ENCODE measurements around the gene SYNM. TPM values are rescaled to one million over a fixed set of nuclear protein-coding genes. Genes with fewer than 3 reads are reported as not detected.
A peak's percentile ranks its signal among the peaks of the same experiment; 100 is the strongest.

The SYNM gene
- total and polyA plus RNA-seq, 2 of the 8 experiments (the other 6 are each of a cell fraction or from before 2014, with no cell fraction given), result 0.89 to 2.0 TPM

- Histone ChIP-seq H2AFZ (ENCODE audit: low read length) (no peak overlapping the region), H3K36me3 (ENCODE audit: control insufficient read depth in 2 of 4, insufficient read depth in 4 of 4, low read length in 3 of 4) (no peaks in the 10 kb centered on the region), H3K9ac (replicated peaks in 1 of 4; ENCODE audit: extremely low read depth in 1 of 4, low read depth in 3 of 4, low read length in 3 of 4) (no peak overlapping the region), H4K20me1 (replicated peaks in 1 of 2; ENCODE audit: control insufficient read depth in 1 of 2, insufficient read depth in 2 of 2, low read length in 2 of 2) (no peaks in the 10 kb centered on the region), H3K79me1 (ENCODE audit: low read depth, low read length) (no peaks in the 10 kb centered on the region), H2BK5ac (ENCODE audit: low read depth, low read length) (no peak overlapping the region), H2AK5ac (ENCODE audit: low read depth, low read length) (no peak overlapping the region), H3K4ac (replicated peaks; ENCODE audit: insufficient read length, low read depth, low read length) (no peak overlapping the region), H3K4me2 (ENCODE audit: insufficient read depth in 1 of 2, low read depth in 2 of 2, low read length in 2 of 2) (no peak overlapping the region), H2BK12ac (ENCODE audit: low read depth, low read length) (peak overlapping the region; percentile 27; the same call in 1 of the 2 replicates), H2BK20ac (ENCODE audit: low read length) (0 out of 2 replicates have a peak overlapping the region, but pooled peaks have one; percentile 32), H3K56ac (replicated peaks; ENCODE audit: insufficient read length, low read depth, low read length) (no peak overlapping the region), H3K79me2 (ENCODE audit: control insufficient read depth in 1 of 2, insufficient read depth in 2 of 2, low read length in 2 of 2) (no peaks in the 10 kb centered on the region), H3K9me3 (ENCODE audit: insufficient read depth in 2 of 2, low read depth in 1 of 2, low read length in 1 of 2) (no peaks in the 10 kb centered on the region), H3K14ac (ENCODE audit: insufficient read length) (no peak overlapping the region), H2BK120ac (replicated peaks; ENCODE audit: low read depth, low read length) (no peak overlapping the region), H3K4me1 (replicated peaks in 1 of 4; ENCODE audit: control insufficient read depth in 3 of 4, insufficient read depth in 4 of 4, low read length in 3 of 4) (peaks cover 0 to 21% (median 5%) of the 10 kb centered on the region in 4 experiments; a peak in 5 of 7 replicates), H3K27me3 (replicated peaks in 1 of 4; ENCODE audit: control insufficient read depth in 3 of 4, extremely low read depth in 1 of 4, insufficient read depth in 3 of 4, low read length in 3 of 4) (no peaks in the 10 kb centered on the region), H4K8ac (ENCODE audit: extremely low read depth, insufficient read depth, low read length) (no peak overlapping the region), H4K5ac (ENCODE audit: insufficient read length, low read depth, low read length) (no peak overlapping the region), H3K4me3 (ENCODE audit: extremely low read depth in 1 of 4, insufficient read depth in 2 of 4, low read depth in 3 of 4, low read length in 4 of 4) (no peak overlapping the region), H3K27ac (ENCODE audit: low read depth, low read length) (no peak overlapping the region), H3K23me2 (ENCODE audit: low read depth, low read length) (no peaks in the 10 kb centered on the region), H2BK15ac (ENCODE audit: low read length) (peak overlapping the region; percentile 16; the same call in 1 of the 2 replicates), H3K23ac (ENCODE audit: insufficient read length) (no peak overlapping the region), H4K91ac (replicated peaks; ENCODE audit: insufficient read length, low read length) (no peak overlapping the region), H3K18ac (ENCODE audit: extremely low read depth, low read length) (no peak overlapping the region)
- ChIA-PET POLR2A (ENCODE audit: partially characterized antibody) (interaction anchor here (1.7 kb wide), 1 partner anchor 9 kb away, joined by 5 read pairs; no protein-coding TSS in a partner anchor), CTCF (ENCODE audit: partially characterized antibody) (interaction anchor here (0.7 to 2.5 kb wide), 8 partner anchors 9 to 49 kb away, joined by 3 to 9 read pairs (median 4); partner anchors contain the start of gene SYNM)
- no peak for DNase-seq (ENCODE audit: low read depth in 1 of 2, low spot score in 2 of 2)
- FAIRE-seq, result no peak
- WGBS, 2 experiments (ENCODE audit: extremely low coverage in 1 of 2, insufficient coverage in 1 of 2, insufficient read length in 1 of 2, insufficient replicate concordance in 2 of 2, low coverage in 1 of 2, low lambda C conversion rate in 2 of 2, missing lambda C conversion rate in 1 of 2), result 90% methylated on average over 29 of the region's 29 CpGs; no CpG with 5 or more reads in 1 of the 2 experiments
- TF ChIP-seq CREB1 (IDR thresholded peaks at IDR 0.05) (no peak), SIN3A (conservative IDR thresholded peaks at IDR 0.05 in 1 of 2, IDR thresholded peaks at IDR 0.05 in 1 of 2; ENCODE audit: low read depth in 1 of 2, low read length in 2 of 2) (no peak), YY1 (IDR thresholded peaks at IDR 0.05; ENCODE audit: low read depth, low read length) (no peak), RBBP5 (IDR thresholded peaks at IDR 0.05; ENCODE audit: borderline replicate concordance, low read depth, low read length) (no peak), FOSL1 (IDR thresholded peaks at IDR 0.05; ENCODE audit: insufficient read depth, low read depth, low read length) (no peak), SP1 (IDR thresholded peaks at IDR 0.05; ENCODE audit: low read depth, low read length) (no peak), CHD1 (IDR thresholded peaks at IDR 0.05; ENCODE audit: low read depth, low read length) (no peak)
- TF ChIP-seq, protein P1, sequence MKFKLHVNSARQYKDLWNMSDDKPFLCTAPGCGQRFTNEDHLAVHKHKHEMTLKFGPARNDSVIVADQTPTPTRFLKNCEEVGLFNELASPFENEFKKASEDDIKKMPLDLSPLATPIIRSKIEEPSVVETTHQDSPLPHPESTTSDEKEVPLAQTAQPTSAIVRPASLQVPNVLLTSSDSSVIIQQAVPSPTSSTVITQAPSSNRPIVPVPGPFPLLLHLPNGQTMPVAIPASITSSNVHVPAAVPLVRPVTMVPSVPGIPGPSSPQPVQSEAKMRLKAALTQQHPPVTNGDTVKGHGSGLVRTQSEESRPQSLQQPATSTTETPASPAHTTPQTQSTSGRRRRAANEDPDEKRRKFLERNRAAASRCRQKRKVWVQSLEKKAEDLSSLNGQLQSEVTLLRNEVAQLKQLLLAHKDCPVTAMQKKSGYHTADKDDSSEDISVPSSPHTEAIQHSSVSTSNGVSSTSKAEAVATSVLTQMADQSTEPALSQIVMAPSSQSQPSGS (IDR thresholded peaks at IDR 0.05; ENCODE audit: low read length), result no peak
Measured at GRCh38 chr15:99125061-99125891, 20.4 kb downstream of the SYNM start.
